Activated CD4-positive, alpha-beta memory T cell treated with anti-CD3 and anti-CD28 coated beads for 36 hours (primary cell): ENCODE results near the gene BMP6. TPM values are rescaled to one million over a fixed set of nuclear protein-coding genes. Genes with fewer than 3 reads are reported as not detected.

ENCODE experiments used
- CTCF ChIA-PET: fragments of 350-600 bp; sonication (Branson Sonifier 250); formaldehyde crosslinking; loops from one replicate; lab custom pipeline; 2021; ENCODE audit warnings: antibody characterized with exemption, inconsistent platforms; lab: Charles Lee
- POLR2A ChIA-PET: fragments of 350-600 bp; sonication (Branson Sonifier 250); formaldehyde crosslinking; loops from one replicate; lab custom pipeline; 2021; ENCODE audit warnings: antibody characterized with exemption; lab: Charles Lee
- DNase-seq: peaks from one replicate; pipeline ENCODE4 v3.0.0-alpha.2; 2020
- H3K27ac Mint-ChIP-seq: one replicate; pipeline ENCODE4 v1.8.0; 2021; ENCODE audit warnings: mixed read lengths
- H3K27me3 Mint-ChIP-seq: one replicate; pipeline ENCODE4 v1.8.0; 2021; ENCODE audit warnings: mixed read lengths
- H3K36me3 Mint-ChIP-seq: one replicate; pipeline ENCODE4 v1.8.0; 2021; ENCODE audit warnings: mixed read lengths
- H3K4me1 Mint-ChIP-seq: one replicate; pipeline ENCODE4 v1.8.0; 2021; ENCODE audit warnings: low read depth, mixed read lengths
- H3K4me3 Mint-ChIP-seq: one replicate; pipeline ENCODE4 v1.8.0; 2021; ENCODE audit warnings: mild to moderate bottlenecking, mixed read lengths
- H3K9me3 Mint-ChIP-seq: one replicate; pipeline ENCODE4 v1.8.0; 2021; ENCODE audit warnings: mixed read lengths
- intact Hi-C: fragments of 100-400 bp; cut with micrococcal nuclease; formaldehyde crosslinking; loops from one replicate; pipeline ENCODE4 v1.15.1; 2023
- total RNA-seq, 2 experiments: library from RNA; stranded (reverse); gene quantifications; one replicate each; pipeline ENCODE4 v1.2.3, GENCODE V29; 2021

The BMP6 gene
- total RNA-seq, 2 experiments from 2014 or later, result 0.40 to 0.46 TPM

DNA sequence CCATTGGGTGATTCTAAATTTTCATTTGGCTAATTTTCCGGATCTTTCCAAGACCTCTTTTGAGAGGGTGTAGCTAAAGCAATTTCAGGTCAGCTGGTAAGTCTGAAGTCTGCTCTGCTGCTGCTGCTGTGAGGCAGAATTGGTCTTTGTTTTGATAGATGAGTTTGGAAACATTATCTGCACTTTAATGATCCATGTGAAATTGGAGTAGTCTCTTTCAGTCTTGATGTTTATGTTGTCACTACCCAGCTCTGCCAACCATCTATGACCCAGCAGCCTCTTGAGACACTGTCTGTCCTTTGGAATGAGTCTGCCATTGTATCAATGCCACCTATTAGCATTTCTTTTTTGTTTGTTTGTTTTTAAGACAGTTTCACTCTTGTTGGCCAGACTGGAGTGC is 140.6 kb downstream of the BMP6 start:
- H3K9me3 Mint-ChIP-seq, result no peaks in the 10 kb centered on the region
- DNase-seq, result no peak
- H3K4me3 Mint-ChIP-seq, result no peak overlapping the region
- H3K27me3 Mint-ChIP-seq, result peaks cover 1% of the 10 kb centered on the region
- ChIA-PET CTCF (no interaction called here), POLR2A (no interaction called here)
- H3K4me1 Mint-ChIP-seq, result no peaks in the 10 kb centered on the region
- H3K27ac Mint-ChIP-seq, result no peak overlapping the region
- intact Hi-C loops, result no loop called here
- no peaks in the 10 kb centered on the region for H3K36me3 Mint-ChIP-seq

GRCh38 chr6:7868926-7869325 is 143.0 kb downstream of the BMP6 start:
- Mint-ChIP-seq H3K9me3 (peaks cover 11% of the 10 kb centered on the region), H3K36me3 (no peaks in the 10 kb centered on the region), H3K27ac (no peak overlapping the region), H3K4me1 (no peaks in the 10 kb centered on the region), H3K4me3 (no peak overlapping the region), H3K27me3 (peaks cover under 1% of the 10 kb centered on the region)
- CTCF ChIA-PET, result no interaction called here
- intact Hi-C loops, result no loop called here
- no peak for DNase-seq
- POLR2A ChIA-PET, result no interaction called here

GRCh38 chr6:7878401-7878964 is 152.6 kb downstream of the BMP6 start:
- POLR2A ChIA-PET, result no interaction called here

GRCh38 chr6:7879043-7879442 is 153.1 kb downstream of the BMP6 start:
- Mint-ChIP-seq H3K36me3 (peaks cover 31% of the 10 kb centered on the region), H3K4me3 (no peak overlapping the region), H3K27me3 (no peaks in the 10 kb centered on the region), H3K4me1 (no peaks in the 10 kb centered on the region), H3K9me3 (peaks cover 2% of the 10 kb centered on the region), H3K27ac (no peak overlapping the region)
- CTCF ChIA-PET, result no interaction called here
- no peak for DNase-seq
- intact Hi-C loops, result no loop called here
- POLR2A ChIA-PET, result no interaction called here

More at GRCh38 chr6:7878401-7878964, 152.6 kb downstream of the BMP6 start:
- Mint-ChIP-seq H3K4me1 (no peaks in the 10 kb centered on the region), H3K4me3 (no peak overlapping the region), H3K27me3 (no peaks in the 10 kb centered on the region), H3K36me3 (peaks cover 25% of the 10 kb centered on the region), H3K9me3 (peaks cover 7% of the 10 kb centered on the region), H3K27ac (no peak overlapping the region)
- intact Hi-C loops, result no loop called here
- DNase-seq, result no peak
- CTCF ChIA-PET, result no interaction called here

DNA sequence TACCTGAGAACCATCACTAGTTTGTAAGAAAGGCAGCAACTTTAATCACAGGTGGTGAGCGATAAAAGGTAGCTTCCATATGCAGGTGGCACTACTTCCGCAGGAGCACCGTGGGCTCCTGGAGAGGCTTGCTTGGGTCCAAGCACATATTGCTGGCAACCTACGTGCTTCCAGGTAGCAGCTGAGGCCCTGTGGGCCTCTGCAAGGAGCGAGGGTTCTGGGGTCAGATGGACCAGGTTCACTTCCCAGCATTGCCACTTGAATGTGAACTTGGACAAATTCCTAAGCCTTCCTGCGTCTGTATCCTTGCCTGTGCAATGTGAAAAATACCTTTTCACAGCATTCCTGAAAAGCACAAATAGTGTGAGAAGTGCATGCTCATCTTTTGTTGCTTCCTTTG is 153.7 kb downstream of the BMP6 start:
- Mint-ChIP-seq H3K27me3 (no peaks in the 10 kb centered on the region), H3K27ac (no peak overlapping the region), H3K4me1 (no peaks in the 10 kb centered on the region), H3K36me3 (peaks cover 36% of the 10 kb centered on the region), H3K9me3 (no peaks in the 10 kb centered on the region), H3K4me3 (no peak overlapping the region)
- POLR2A ChIA-PET, result no interaction called here
- intact Hi-C loops, result no loop called here
- DNase-seq, result no peak
- CTCF ChIA-PET, result interaction anchor here (1.3 kb wide), 1 partner anchor 156 kb away, joined by 3 read pairs; no protein-coding TSS in a partner anchor

- POLR2A ChIA-PET, result no interaction called here
- no peak for DNase-seq
- intact Hi-C loops, result no loop called here
- Mint-ChIP-seq H3K36me3 (peaks cover 42% of the 10 kb centered on the region), H3K27ac (no peak overlapping the region), H3K4me3 (no peak overlapping the region), H3K4me1 (no peaks in the 10 kb centered on the region), H3K9me3 (no peaks in the 10 kb centered on the region), H3K27me3 (no peaks in the 10 kb centered on the region)
- CTCF ChIA-PET, result interaction anchor here (1.3 kb wide), 1 partner anchor 157 kb away, joined by 3 read pairs; no protein-coding TSS in a partner anchor
These were observed 154.2 kb downstream of the BMP6 start for GRCh38 chr6:7879980-7880717.

- POLR2A ChIA-PET, result no interaction called here
These were observed 154.8 kb downstream of the BMP6 start for GRCh38 chr6:7880718-7881107.

DNA sequence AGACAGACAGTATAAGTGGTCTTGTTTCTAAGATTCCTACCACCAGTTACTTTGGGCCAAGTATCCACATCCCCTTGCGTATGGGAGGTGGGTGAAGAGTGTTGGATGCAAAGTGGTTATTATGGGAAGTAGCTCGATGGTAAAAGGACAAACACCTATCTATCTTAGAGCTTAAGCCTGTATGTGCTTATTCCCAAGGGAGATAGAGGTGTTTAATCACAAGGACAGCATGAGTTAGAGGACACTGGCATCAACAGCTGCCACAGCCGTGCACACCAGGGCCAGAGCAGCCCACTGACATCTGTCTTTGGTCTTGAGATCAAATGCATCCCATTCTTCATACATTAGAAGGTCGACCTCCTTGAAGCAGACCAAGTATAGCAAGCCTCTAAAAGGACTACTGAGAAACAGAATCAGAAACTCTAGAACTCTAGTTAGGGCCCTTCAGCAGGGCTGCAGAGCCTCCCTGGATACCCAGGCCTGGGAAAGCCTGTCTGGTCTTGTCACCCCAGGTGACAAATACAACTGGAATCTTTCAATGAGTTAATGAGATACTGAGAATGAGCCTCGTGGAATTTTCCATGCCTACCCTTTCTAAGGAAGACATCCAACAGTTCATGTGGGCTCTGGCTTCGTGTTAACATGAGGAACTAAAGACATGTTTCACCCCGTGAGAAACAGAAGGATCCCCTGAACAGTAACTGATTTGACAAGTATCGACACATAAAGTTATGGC is 156.0 kb downstream of the BMP6 start:
- H3K27me3 Mint-ChIP-seq, result no peaks in the 10 kb centered on the region
- no peaks in the 10 kb centered on the region for H3K9me3 Mint-ChIP-seq
- intact Hi-C loops, result no loop called here
- peaks cover 58% of the 10 kb centered on the region for H3K36me3 Mint-ChIP-seq
- H3K4me3 Mint-ChIP-seq, result no peak overlapping the region
- ChIA-PET POLR2A (no interaction called here), CTCF (no interaction called here)
- H3K27ac Mint-ChIP-seq, result no peak overlapping the region
- no peak for DNase-seq
- H3K4me1 Mint-ChIP-seq, result no peaks in the 10 kb centered on the region

More at GRCh38 chr6:7880718-7881107, 154.8 kb downstream of the BMP6 start:
- CTCF ChIA-PET, result interaction anchor here (1.3 kb wide), 1 partner anchor 157 kb away, joined by 3 read pairs; no protein-coding TSS in a partner anchor
- H3K4me1 Mint-ChIP-seq, result no peaks in the 10 kb centered on the region
- DNase-seq, result no peak
- peaks cover 48% of the 10 kb centered on the region for H3K36me3 Mint-ChIP-seq
- intact Hi-C loops, result no loop called here
- no peaks in the 10 kb centered on the region for H3K9me3 Mint-ChIP-seq
- no peaks in the 10 kb centered on the region for H3K27me3 Mint-ChIP-seq
- no peak overlapping the region for H3K4me3 Mint-ChIP-seq
- H3K27ac Mint-ChIP-seq, result no peak overlapping the region

DNA sequence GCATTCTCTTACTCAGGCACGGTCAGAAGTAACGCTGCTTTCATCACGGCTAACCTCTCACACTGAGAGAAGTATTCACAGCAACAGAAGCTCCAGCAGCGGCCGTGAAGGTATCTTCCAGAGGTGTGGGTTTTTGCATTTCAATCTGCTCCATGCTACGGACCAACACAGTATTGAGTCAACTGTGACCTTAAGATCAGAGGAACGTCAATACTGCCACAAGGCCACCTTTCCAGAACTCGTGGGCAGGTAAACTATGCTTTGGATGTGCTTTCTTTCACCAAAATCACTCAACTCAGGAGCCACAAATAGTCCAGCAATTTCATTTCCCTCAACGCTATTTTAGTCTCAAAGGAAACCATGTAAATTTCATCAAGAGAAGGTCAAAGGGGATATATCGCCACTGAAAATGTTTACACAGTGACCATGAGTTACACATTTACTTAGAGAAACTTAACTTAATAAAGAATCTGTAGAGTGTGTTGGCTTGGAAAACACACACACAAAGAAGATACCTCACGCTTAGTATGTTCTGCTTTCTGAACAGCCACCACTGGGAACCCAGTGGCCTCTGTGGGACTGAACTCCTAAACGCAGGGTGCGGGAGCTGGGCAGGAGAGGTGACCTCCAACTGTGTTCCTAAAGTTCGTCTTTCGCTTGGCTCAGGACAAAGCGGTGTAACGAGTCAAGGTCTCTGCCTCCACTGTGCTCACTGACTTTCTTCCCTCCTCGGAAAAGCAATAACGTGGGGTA is 156.8 kb downstream of the BMP6 start:
- H3K4me3 Mint-ChIP-seq, result no peak overlapping the region
- intact Hi-C loops, result no loop called here
- peaks cover 62% of the 10 kb centered on the region for H3K36me3 Mint-ChIP-seq
- POLR2A ChIA-PET, result no interaction called here
- no peaks in the 10 kb centered on the region for H3K27me3 Mint-ChIP-seq
- DNase-seq, result no peak
- no peaks in the 10 kb centered on the region for H3K9me3 Mint-ChIP-seq
- no peaks in the 10 kb centered on the region for H3K4me1 Mint-ChIP-seq
- CTCF ChIA-PET, result no interaction called here
- H3K27ac Mint-ChIP-seq, result no peak overlapping the region

DNA sequence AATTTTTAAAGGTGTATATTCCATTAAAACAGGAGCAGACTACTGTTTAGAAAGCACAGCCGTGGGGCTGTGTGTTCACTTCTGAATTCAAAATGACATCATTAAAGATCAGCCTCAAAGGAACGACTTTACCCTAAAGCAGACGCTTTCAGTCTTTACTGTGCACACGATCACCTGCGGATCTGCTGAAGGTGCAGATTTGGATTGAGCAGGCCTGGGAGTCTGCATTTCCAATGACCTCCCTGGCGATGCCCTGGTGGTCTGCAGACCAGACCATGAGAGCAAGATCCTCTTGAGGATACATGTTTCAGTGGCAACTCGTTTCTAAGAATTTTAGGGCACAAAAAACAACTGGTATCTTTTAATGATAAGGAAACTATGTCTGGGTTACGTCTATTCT is 157.5 kb downstream of the BMP6 start:
- H3K9me3 Mint-ChIP-seq, result no peaks in the 10 kb centered on the region
- no peak overlapping the region for H3K27ac Mint-ChIP-seq
- H3K4me3 Mint-ChIP-seq, result no peak overlapping the region
- H3K27me3 Mint-ChIP-seq, result no peaks in the 10 kb centered on the region
- peaks cover 69% of the 10 kb centered on the region for H3K36me3 Mint-ChIP-seq
- DNase-seq, result no peak
- CTCF ChIA-PET, result no interaction called here
- intact Hi-C loops, result no loop called here
- no peaks in the 10 kb centered on the region for H3K4me1 Mint-ChIP-seq
- POLR2A ChIA-PET, result no interaction called here

DNA sequence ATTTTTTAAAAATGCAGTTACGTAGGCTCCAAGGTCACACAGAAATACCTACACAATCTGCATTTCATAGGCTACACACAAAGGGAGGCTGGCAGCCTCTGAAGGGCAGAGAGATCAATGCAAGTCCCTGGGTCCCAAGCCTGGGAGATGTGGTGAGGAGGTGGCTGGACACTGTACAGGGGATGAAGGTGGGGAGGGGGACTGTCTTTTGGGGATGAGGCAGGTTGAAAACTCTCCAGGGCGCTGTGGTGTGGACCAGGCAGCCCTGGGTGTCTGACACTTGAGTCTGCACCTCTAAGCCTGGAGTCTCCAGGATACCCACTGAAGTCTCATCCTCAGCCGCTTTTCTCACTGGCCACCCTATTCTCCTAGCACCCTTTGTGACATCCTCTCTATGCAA is 160.2 kb downstream of the BMP6 start:
- intact Hi-C loops, result no loop called here
- CTCF ChIA-PET, result interaction anchor here (1.0 kb wide), 1 partner anchor 28 kb away, joined by 3 read pairs; no protein-coding TSS in a partner anchor

More for the DNA sequence above, 160.2 kb downstream of the BMP6 start:
- no peak for DNase-seq
- H3K9me3 Mint-ChIP-seq, result no peaks in the 10 kb centered on the region
- no peaks in the 10 kb centered on the region for H3K27me3 Mint-ChIP-seq
- no peaks in the 10 kb centered on the region for H3K4me1 Mint-ChIP-seq
- no peak overlapping the region for H3K27ac Mint-ChIP-seq
- POLR2A ChIA-PET, result no interaction called here
- peaks cover 78% of the 10 kb centered on the region for H3K36me3 Mint-ChIP-seq
- H3K4me3 Mint-ChIP-seq, result no peak overlapping the region
